ENCODE data around the gene ACAT2.
"Not testable (repeated sequence)": the region's sequence is repeated elsewhere in the genome, so short reads cannot be mapped to it uniquely, and the experiment has no call there.

The ACAT2 gene

GRCh38 chr6:159819932-159820640 is 58.2 kb downstream of the ACAT2 start:
- no peak for DNase-seq (ENCODE audit: low read depth)
- H3K4me3 ChIP-seq (ENCODE audit: low read depth, low read length): no peak overlapping the region
- TF ChIP-seq CTCF (IDR thresholded peaks at IDR 0.05; ENCODE audit: insufficient read depth, low read depth, low read length, missing control alignments): no peak

GRCh38 chr6:159821122-159821521 is 59.3 kb downstream of the ACAT2 start:
- no peak for DNase-seq (ENCODE audit: low read depth)
- no peak for TF ChIP-seq CTCF (IDR thresholded peaks at IDR 0.05; ENCODE audit: insufficient read depth, low read depth, low read length, missing control alignments)
- H3K4me3 ChIP-seq (ENCODE audit: low read depth, low read length): no peak overlapping the region

- no peak overlapping the region for H3K4me3 ChIP-seq (ENCODE audit: low read depth, low read length)
- DNase-seq (ENCODE audit: low read depth): no peak
These were observed 59.9 kb downstream of the ACAT2 start for GRCh38 chr6:159821726-159822125.

GRCh38 chr6:159823953-159824352 is 62.1 kb downstream of the ACAT2 start:
- TF ChIP-seq CTCF (IDR thresholded peaks at IDR 0.05; ENCODE audit: insufficient read depth, low read depth, low read length, missing control alignments): no peak
- H3K4me3 ChIP-seq (ENCODE audit: low read depth, low read length): no peak overlapping the region
- DNase-seq (ENCODE audit: low read depth): no peak

More at GRCh38 chr6:159821726-159822125, 59.9 kb downstream of the ACAT2 start:
- TF ChIP-seq CTCF (IDR thresholded peaks at IDR 0.05; ENCODE audit: insufficient read depth, low read depth, low read length, missing control alignments): no peak

- not testable (repeated sequence) for H3K4me3 ChIP-seq (ENCODE audit: low read depth, low read length); DNase-seq (ENCODE audit: low read depth)
These were observed 62.8 kb downstream of the ACAT2 start for GRCh38 chr6:159824690-159825089.

GRCh38 chr6:159826004-159826403 is 64.2 kb downstream of the ACAT2 start:
- TF ChIP-seq CTCF (IDR thresholded peaks at IDR 0.05; ENCODE audit: insufficient read depth, low read depth, low read length, missing control alignments): no peak
- H3K4me3 ChIP-seq (ENCODE audit: low read depth, low read length): no peak overlapping the region
- DNase-seq (ENCODE audit: low read depth): no peak

GRCh38 chr6:159826968-159827647 is 65.3 kb downstream of the ACAT2 start:
- no peak for DNase-seq (ENCODE audit: low read depth)
- TF ChIP-seq CTCF (IDR thresholded peaks at IDR 0.05; ENCODE audit: insufficient read depth, low read depth, low read length, missing control alignments): no peak

More at GRCh38 chr6:159826968-159827647, 65.3 kb downstream of the ACAT2 start:
- no peak overlapping the region for H3K4me3 ChIP-seq (ENCODE audit: low read depth, low read length)

All from GM12865 (cell line).